ENCODE data around the gene NAALADL2. TPM values are rescaled to one million over a fixed set of nuclear protein-coding genes. Genes with fewer than 3 reads are reported as not detected.

Gene NAALADL2
- total RNA-seq, 1 experiment from 2014 or later, result 2.7 TPM

DNA sequence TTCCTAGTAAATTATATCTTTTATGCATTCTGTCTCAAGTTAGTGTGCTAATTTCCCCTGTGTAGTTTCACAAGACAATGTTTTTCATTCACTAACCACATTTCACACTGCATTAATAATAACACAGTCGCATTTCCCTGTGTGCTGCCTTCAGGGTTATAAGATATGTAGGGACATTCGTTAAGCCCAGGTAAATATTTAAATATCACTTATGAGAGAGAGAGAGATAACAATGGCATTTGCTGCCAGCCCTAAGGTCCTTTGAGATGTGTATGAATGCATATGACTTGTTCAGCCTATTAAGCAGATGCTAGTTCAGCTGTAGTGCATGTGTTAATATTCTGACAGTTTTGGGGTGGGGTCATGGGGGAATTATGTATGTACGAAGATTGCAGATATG is 876.7 kb downstream of the NAALADL2 start:
- no TSS peak for BruUV-seq (replicated peaks)
- Histone ChIP-seq H3K27me3 (ENCODE audit: control insufficient read depth, insufficient read depth, low read length) (no peaks in the 10 kb centered on the region), H3K4me3 (ENCODE audit: low read depth in 2 of 2, low read length in 2 of 2) (no peak overlapping the region), H3K9me3 (ENCODE audit: control insufficient read depth, insufficient read depth, low read depth, low read length) (0 out of 2 replicates have a peak, but pooled peaks cover 8% of the 10 kb centered on the region), H3K4me1 (ENCODE audit: control insufficient read depth, insufficient read depth, low read length) (no peaks in the 10 kb centered on the region), H3K36me3 (ENCODE audit: control insufficient read depth, insufficient read depth, low read length) (no peaks in the 10 kb centered on the region), H3K27ac (ENCODE audit: low read length) (no peak overlapping the region)
- in situ Hi-C loops (cut with HindIII; ENCODE audit: low pct_unique_long_range_greater_than_20kb, low sequenced_read_pairs) (no loop called here), intact Hi-C loops (cut with micrococcal nuclease; ENCODE audit: unreplicated experiment) (no loop called here)
- CTCF ChIA-PET, result no interaction called here
- TF ChIP-seq, protein P1, sequence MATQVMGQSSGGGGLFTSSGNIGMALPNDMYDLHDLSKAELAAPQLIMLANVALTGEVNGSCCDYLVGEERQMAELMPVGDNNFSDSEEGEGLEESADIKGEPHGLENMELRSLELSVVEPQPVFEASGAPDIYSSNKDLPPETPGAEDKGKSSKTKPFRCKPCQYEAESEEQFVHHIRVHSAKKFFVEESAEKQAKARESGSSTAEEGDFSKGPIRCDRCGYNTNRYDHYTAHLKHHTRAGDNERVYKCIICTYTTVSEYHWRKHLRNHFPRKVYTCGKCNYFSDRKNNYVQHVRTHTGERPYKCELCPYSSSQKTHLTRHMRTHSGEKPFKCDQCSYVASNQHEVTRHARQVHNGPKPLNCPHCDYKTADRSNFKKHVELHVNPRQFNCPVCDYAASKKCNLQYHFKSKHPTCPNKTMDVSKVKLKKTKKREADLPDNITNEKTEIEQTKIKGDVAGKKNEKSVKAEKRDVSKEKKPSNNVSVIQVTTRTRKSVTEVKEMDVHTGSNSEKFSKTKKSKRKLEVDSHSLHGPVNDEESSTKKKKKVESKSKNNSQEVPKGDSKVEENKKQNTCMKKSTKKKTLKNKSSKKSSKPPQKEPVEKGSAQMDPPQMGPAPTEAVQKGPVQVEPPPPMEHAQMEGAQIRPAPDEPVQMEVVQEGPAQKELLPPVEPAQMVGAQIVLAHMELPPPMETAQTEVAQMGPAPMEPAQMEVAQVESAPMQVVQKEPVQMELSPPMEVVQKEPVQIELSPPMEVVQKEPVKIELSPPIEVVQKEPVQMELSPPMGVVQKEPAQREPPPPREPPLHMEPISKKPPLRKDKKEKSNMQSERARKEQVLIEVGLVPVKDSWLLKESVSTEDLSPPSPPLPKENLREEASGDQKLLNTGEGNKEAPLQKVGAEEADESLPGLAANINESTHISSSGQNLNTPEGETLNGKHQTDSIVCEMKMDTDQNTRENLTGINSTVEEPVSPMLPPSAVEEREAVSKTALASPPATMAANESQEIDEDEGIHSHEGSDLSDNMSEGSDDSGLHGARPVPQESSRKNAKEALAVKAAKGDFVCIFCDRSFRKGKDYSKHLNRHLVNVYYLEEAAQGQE (IDR thresholded peaks at IDR 0.05; ENCODE audit: insufficient read depth in 1 of 2, low read depth in 2 of 2, low read length in 1 of 2), result no peak
- TF ChIP-seq, protein P2, sequence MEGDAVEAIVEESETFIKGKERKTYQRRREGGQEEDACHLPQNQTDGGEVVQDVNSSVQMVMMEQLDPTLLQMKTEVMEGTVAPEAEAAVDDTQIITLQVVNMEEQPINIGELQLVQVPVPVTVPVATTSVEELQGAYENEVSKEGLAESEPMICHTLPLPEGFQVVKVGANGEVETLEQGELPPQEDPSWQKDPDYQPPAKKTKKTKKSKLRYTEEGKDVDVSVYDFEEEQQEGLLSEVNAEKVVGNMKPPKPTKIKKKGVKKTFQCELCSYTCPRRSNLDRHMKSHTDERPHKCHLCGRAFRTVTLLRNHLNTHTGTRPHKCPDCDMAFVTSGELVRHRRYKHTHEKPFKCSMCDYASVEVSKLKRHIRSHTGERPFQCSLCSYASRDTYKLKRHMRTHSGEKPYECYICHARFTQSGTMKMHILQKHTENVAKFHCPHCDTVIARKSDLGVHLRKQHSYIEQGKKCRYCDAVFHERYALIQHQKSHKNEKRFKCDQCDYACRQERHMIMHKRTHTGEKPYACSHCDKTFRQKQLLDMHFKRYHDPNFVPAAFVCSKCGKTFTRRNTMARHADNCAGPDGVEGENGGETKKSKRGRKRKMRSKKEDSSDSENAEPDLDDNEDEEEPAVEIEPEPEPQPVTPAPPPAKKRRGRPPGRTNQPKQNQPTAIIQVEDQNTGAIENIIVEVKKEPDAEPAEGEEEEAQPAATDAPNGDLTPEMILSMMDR (IDR thresholded peaks at IDR 0.05), result no peak
- TF ChIP-seq POLR2AphosphoS5 (IDR thresholded peaks at IDR 0.05; ENCODE audit: low read depth, low read length) (no peak), TCF7L2 (IDR thresholded peaks at IDR 0.05; ENCODE audit: low read depth, low read length) (no peak), SIN3A (IDR thresholded peaks at IDR 0.05; ENCODE audit: borderline replicate concordance, insufficient read depth, low read depth, low read length) (no peak)
- DNase-seq (ENCODE audit: low read depth, low spot score) (no peak), ATAC-seq (no peak)
- POLR2A ChIA-PET, result no interaction called here

DNA sequence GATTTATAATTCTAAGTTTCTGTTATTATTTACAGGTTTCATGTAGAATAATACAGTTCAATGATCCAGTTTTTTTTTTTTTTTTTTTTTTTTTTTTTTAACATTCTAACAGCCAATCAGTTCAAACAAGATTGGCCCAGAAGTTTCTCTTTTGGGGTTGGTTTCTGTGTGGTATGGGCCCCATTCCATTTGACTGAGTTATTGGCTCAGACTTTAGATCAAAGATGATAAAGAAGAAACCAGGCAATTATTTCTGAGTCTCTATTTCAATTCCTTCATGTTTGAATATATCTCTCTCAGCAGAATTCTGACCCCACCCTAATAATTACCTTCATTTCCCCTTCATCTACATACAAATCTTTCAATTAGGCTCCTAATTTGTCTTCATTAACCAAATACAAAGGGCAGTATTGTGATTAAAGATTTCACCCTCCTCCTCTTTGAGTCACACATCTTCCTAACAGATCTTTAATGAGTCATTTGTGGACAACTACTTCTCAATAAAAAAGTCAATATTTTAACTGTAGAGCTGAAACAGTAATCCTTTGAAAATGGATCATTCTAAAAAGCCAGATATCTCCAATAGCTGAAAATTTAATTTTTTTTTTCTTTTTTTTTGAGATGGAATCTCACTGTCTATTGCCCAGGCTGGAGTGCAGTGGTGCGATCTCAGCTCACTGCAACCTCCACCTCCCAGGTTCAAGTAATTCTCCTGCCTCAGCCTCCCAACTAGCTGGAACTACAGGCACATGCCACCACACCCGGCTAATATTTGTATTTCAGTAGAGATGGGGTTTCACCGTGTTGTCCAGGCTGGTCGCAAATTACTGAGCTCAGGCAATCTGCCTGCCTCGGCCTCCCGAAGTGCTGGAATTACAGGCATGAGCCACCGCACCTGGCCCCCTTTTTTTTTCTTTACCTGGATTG is 878.8 kb downstream of the NAALADL2 start:
- no TSS peak for BruUV-seq (replicated peaks)
- TF ChIP-seq TCF7L2 (IDR thresholded peaks at IDR 0.05; ENCODE audit: low read depth, low read length) (no peak), POLR2AphosphoS5 (IDR thresholded peaks at IDR 0.05; ENCODE audit: low read depth, low read length) (no peak), SIN3A (IDR thresholded peaks at IDR 0.05; ENCODE audit: borderline replicate concordance, insufficient read depth, low read depth, low read length) (no peak)
- TF ChIP-seq, protein P2 (IDR thresholded peaks at IDR 0.05), result no peak
- TF ChIP-seq, protein P1 (IDR thresholded peaks at IDR 0.05; ENCODE audit: insufficient read depth in 1 of 2, low read depth in 2 of 2, low read length in 1 of 2), result no peak
- CTCF ChIA-PET, result no interaction called here
- POLR2A ChIA-PET, result no interaction called here
- intact Hi-C loops (cut with micrococcal nuclease; ENCODE audit: unreplicated experiment), result no loop called here
- in situ Hi-C loops (cut with HindIII; ENCODE audit: low pct_unique_long_range_greater_than_20kb, low sequenced_read_pairs), result no loop called here
- no peaks in the 10 kb centered on the region for H3K27me3 ChIP-seq (ENCODE audit: control insufficient read depth, insufficient read depth, low read length)
- DNase-seq (ENCODE audit: low read depth, low spot score) (no peak), ATAC-seq (no peak)
- H3K4me3 ChIP-seq (ENCODE audit: low read depth in 2 of 2, low read length in 2 of 2), result no peak overlapping the region
- no peaks in the 10 kb centered on the region for H3K4me1 ChIP-seq (ENCODE audit: control insufficient read depth, insufficient read depth, low read length)
- H3K27ac ChIP-seq (ENCODE audit: low read length), result no peak overlapping the region
- no peaks in the 10 kb centered on the region for H3K36me3 ChIP-seq (ENCODE audit: control insufficient read depth, insufficient read depth, low read length)
- 0 out of 2 replicates have a peak, but pooled peaks cover 8% of the 10 kb centered on the region for H3K9me3 ChIP-seq (ENCODE audit: control insufficient read depth, insufficient read depth, low read depth, low read length)
